ENCODE data around the gene ELAVL4.

ELAVL4 gene

DNA sequence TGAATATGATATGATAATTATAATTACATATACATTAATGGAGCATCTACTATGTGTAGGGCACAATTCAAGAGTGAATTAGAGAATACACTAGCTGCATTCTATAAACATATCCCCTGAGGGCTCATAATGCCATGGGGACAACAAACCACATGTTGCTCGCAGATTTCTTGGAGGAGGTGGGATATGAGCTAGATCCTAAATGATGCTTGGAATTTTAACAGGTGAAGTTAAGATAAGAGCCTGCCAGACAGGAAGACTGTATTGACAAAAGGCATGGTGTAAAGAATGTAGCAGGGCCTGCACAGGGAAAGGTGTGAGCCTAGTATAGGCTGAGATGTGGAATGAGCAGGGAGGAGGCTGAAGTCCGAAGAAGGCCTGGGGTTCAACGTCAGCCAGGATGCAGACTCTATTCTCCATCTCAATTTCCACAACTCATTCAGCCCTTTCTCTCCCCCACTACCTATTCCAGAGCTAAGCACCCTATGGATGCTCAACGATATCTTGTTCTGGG, 120.2 kb downstream of the ELAVL4 start:
- ATAC-seq, result no peak
- TF ChIP-seq ZFP30 (CRISPR knock-in tag; IDR thresholded peaks at IDR 0.05), result no peak
- TF ChIP-seq GLIS3 (CRISPR knock-in tag; IDR thresholded peaks at IDR 0.05), result no peak
- TF ChIP-seq, protein P1, sequence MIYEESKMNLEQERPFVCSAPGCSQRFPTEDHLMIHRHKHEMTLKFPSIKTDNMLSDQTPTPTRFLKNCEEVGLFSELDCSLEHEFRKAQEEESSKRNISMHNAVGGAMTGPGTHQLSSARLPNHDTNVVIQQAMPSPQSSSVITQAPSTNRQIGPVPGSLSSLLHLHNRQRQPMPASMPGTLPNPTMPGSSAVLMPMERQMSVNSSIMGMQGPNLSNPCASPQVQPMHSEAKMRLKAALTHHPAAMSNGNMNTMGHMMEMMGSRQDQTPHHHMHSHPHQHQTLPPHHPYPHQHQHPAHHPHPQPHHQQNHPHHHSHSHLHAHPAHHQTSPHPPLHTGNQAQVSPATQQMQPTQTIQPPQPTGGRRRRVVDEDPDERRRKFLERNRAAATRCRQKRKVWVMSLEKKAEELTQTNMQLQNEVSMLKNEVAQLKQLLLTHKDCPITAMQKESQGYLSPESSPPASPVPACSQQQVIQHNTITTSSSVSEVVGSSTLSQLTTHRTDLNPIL (CRISPR knock-in tag; IDR thresholded peaks at IDR 0.05; ENCODE audit: low read depth), result no peak
- TF ChIP-seq, protein P2, sequence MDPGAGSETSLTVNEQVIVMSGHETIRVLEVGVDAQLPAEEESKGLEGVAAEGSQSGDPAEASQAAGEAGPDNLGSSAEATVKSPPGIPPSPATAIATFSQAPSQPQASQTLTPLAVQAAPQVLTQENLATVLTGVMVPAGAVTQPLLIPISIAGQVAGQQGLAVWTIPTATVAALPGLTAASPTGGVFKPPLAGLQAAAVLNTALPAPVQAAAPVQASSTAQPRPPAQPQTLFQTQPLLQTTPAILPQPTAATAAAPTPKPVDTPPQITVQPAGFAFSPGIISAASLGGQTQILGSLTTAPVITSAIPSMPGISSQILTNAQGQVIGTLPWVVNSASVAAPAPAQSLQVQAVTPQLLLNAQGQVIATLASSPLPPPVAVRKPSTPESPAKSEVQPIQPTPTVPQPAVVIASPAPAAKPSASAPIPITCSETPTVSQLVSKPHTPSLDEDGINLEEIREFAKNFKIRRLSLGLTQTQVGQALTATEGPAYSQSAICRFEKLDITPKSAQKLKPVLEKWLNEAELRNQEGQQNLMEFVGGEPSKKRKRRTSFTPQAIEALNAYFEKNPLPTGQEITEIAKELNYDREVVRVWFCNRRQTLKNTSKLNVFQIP (CRISPR knock-in tag; IDR thresholded peaks at IDR 0.05; ENCODE audit: borderline replicate concordance, low read depth), result no peak
- no peak for TF ChIP-seq ZNF8 (CRISPR knock-in tag; IDR thresholded peaks at IDR 0.05)
- no peak for TF ChIP-seq TOX (CRISPR knock-in tag; IDR thresholded peaks at IDR 0.05; ENCODE audit: borderline replicate concordance)
- no peak for TF ChIP-seq ZNF70 (CRISPR knock-in tag; IDR thresholded peaks at IDR 0.05)
- no peak for TF ChIP-seq OSR1 (CRISPR knock-in tag; IDR thresholded peaks at IDR 0.05)
- TF ChIP-seq ARNTL (CRISPR knock-in tag; IDR thresholded peaks at IDR 0.05; ENCODE audit: borderline replicate concordance, low read depth), result no peak
- TF ChIP-seq BACH2 (CRISPR knock-in tag; IDR thresholded peaks at IDR 0.05; ENCODE audit: borderline replicate concordance), result no peak
- TF ChIP-seq ZC3H10 (CRISPR knock-in tag; IDR thresholded peaks at IDR 0.05), result no peak
- TF ChIP-seq CSDC2 (CRISPR knock-in tag; IDR thresholded peaks at IDR 0.05), result no peak
- TF ChIP-seq ESRRG (CRISPR knock-in tag; IDR thresholded peaks at IDR 0.05), result no peak
- TF ChIP-seq ZNF565 (CRISPR knock-in tag; conservative IDR thresholded peaks at IDR 0.05; ENCODE audit: low read depth), result no peak
- TF ChIP-seq ZFP3 (CRISPR knock-in tag; IDR thresholded peaks at IDR 0.05), result no peak
- TF ChIP-seq, protein P3, sequence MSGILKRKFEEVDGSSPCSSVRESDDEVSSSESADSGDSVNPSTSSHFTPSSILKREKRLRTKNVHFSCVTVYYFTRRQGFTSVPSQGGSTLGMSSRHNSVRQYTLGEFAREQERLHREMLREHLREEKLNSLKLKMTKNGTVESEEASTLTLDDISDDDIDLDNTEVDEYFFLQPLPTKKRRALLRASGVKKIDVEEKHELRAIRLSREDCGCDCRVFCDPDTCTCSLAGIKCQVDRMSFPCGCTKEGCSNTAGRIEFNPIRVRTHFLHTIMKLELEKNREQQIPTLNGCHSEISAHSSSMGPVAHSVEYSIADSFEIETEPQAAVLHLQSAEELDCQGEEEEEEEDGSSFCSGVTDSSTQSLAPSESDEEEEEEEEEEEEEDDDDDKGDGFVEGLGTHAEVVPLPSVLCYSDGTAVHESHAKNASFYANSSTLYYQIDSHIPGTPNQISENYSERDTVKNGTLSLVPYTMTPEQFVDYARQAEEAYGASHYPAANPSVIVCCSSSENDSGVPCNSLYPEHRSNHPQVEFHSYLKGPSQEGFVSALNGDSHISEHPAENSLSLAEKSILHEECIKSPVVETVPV (CRISPR knock-in tag; IDR thresholded peaks at IDR 0.05), result no peak
- TF ChIP-seq, protein P4, sequence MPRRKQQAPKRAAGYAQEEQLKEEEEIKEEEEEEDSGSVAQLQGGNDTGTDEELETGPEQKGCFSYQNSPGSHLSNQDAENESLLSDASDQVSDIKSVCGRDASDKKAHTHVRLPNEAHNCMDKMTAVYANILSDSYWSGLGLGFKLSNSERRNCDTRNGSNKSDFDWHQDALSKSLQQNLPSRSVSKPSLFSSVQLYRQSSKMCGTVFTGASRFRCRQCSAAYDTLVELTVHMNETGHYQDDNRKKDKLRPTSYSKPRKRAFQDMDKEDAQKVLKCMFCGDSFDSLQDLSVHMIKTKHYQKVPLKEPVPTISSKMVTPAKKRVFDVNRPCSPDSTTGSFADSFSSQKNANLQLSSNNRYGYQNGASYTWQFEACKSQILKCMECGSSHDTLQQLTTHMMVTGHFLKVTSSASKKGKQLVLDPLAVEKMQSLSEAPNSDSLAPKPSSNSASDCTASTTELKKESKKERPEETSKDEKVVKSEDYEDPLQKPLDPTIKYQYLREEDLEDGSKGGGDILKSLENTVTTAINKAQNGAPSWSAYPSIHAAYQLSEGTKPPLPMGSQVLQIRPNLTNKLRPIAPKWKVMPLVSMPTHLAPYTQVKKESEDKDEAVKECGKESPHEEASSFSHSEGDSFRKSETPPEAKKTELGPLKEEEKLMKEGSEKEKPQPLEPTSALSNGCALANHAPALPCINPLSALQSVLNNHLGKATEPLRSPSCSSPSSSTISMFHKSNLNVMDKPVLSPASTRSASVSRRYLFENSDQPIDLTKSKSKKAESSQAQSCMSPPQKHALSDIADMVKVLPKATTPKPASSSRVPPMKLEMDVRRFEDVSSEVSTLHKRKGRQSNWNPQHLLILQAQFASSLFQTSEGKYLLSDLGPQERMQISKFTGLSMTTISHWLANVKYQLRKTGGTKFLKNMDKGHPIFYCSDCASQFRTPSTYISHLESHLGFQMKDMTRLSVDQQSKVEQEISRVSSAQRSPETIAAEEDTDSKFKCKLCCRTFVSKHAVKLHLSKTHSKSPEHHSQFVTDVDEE (CRISPR knock-in tag; IDR thresholded peaks at IDR 0.05), result no peak
- no peak for TF ChIP-seq ISL1 (CRISPR knock-in tag; IDR thresholded peaks at IDR 0.05)
- TF ChIP-seq PPARA (CRISPR knock-in tag; IDR thresholded peaks at IDR 0.05; ENCODE audit: borderline replicate concordance), result no peak
- TF ChIP-seq TCF4 (CRISPR knock-in tag; IDR thresholded peaks at IDR 0.05; ENCODE audit: borderline replicate concordance), result no peak

DNA sequence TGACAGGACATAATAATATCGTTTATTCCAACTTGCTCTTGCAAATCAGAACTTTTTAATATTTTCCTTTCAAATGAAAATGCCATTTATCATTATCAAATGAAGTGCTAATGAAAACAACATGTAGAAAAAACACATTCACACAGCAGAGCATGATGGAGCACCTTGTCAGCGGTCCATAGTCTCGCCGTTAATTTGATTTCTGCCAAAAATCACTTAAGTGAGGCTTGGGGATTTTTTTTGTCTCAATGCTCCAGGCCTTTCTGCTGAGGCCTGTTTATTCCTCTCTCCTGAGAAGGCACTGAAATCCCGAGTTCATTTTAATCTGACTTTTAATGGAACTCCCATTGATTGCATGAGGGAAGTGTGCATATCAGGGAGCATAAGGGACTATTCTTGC, 122.5 kb downstream of the ELAVL4 start:
- ATAC-seq, result no peak
- TF ChIP-seq TCF4 (CRISPR knock-in tag; IDR thresholded peaks at IDR 0.05; ENCODE audit: borderline replicate concordance) (peak; percentile 76), CSDC2 (CRISPR knock-in tag; IDR thresholded peaks at IDR 0.05) (no peak), SNAI2 (CRISPR knock-in tag; IDR thresholded peaks at IDR 0.05) (no peak), ISL1 (CRISPR knock-in tag; IDR thresholded peaks at IDR 0.05) (peak; percentile 24; the same call in 1 of the 2 replicates), ZNF8 (CRISPR knock-in tag; IDR thresholded peaks at IDR 0.05) (no peak), ZFP3 (CRISPR knock-in tag; IDR thresholded peaks at IDR 0.05) (no peak), ZNF565 (CRISPR knock-in tag; conservative IDR thresholded peaks at IDR 0.05; ENCODE audit: low read depth) (no peak), ZC3H10 (CRISPR knock-in tag; IDR thresholded peaks at IDR 0.05) (no peak), ZFP30 (CRISPR knock-in tag; IDR thresholded peaks at IDR 0.05) (no peak), ESRRG (CRISPR knock-in tag; IDR thresholded peaks at IDR 0.05) (no peak), OSR1 (CRISPR knock-in tag; IDR thresholded peaks at IDR 0.05) (no peak), RARB (CRISPR knock-in tag; IDR thresholded peaks at IDR 0.05) (no peak), TOX (CRISPR knock-in tag; IDR thresholded peaks at IDR 0.05; ENCODE audit: borderline replicate concordance) (no peak), GLIS3 (CRISPR knock-in tag; IDR thresholded peaks at IDR 0.05) (no peak), ZNF70 (CRISPR knock-in tag; IDR thresholded peaks at IDR 0.05) (no peak), BACH2 (CRISPR knock-in tag; IDR thresholded peaks at IDR 0.05; ENCODE audit: borderline replicate concordance) (no peak)
- TF ChIP-seq, protein P5, sequence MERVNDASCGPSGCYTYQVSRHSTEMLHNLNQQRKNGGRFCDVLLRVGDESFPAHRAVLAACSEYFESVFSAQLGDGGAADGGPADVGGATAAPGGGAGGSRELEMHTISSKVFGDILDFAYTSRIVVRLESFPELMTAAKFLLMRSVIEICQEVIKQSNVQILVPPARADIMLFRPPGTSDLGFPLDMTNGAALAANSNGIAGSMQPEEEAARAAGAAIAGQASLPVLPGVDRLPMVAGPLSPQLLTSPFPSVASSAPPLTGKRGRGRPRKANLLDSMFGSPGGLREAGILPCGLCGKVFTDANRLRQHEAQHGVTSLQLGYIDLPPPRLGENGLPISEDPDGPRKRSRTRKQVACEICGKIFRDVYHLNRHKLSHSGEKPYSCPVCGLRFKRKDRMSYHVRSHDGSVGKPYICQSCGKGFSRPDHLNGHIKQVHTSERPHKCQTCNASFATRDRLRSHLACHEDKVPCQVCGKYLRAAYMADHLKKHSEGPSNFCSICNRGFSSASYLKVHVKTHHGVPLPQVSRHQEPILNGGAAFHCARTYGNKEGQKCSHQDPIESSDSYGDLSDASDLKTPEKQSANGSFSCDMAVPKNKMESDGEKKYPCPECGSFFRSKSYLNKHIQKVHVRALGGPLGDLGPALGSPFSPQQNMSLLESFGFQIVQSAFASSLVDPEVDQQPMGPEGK (CRISPR knock-in tag; IDR thresholded peaks at IDR 0.05; ENCODE audit: borderline replicate concordance), result no peak
- TF ChIP-seq, protein P4 (CRISPR knock-in tag; IDR thresholded peaks at IDR 0.05), result peak; percentile 50; the same call in 1 of the 2 replicates
- TF ChIP-seq, protein P1 (CRISPR knock-in tag; IDR thresholded peaks at IDR 0.05; ENCODE audit: low read depth), result no peak
- TF ChIP-seq, protein P3 (CRISPR knock-in tag; IDR thresholded peaks at IDR 0.05), result no peak

Data from SK-N-SH treated with all-trans-retinoic acid at 6 μM for 48 hours (cell line).